HG03280 (cell line): ENCODE data around the gene GYPC.
"Not testable (repeated sequence)": the region's sequence is repeated elsewhere in the genome, so short reads cannot be mapped to it uniquely, and the experiment has no call there.

Experiments
- ATAC-seq: cut with Tn5 transposase; IDR thresholded peaks from one replicate; pipeline ENCODE4 v1.9.1; 2021; ENCODE audit warnings: mild to moderate bottlenecking, moderate library complexity; ENCODE audit not compliant: unreplicated experiment

Gene GYPC

GRCh38 chr2:126698376-126698775, 42.4 kb downstream of the GYPC start:
- ATAC-seq: no peak

GRCh38 chr2:126699018-126699417, 43.1 kb downstream of the GYPC start:
- ATAC-seq: no peak

- no peak for ATAC-seq
Measured at GRCh38 chr2:126699716-126700581, 44.0 kb downstream of the GYPC start.

- ATAC-seq: no peak
Measured at GRCh38 chr2:126700677-126701076, 44.7 kb downstream of the GYPC start.

- ATAC-seq: no peak
Measured at GRCh38 chr2:126703311-126703710, 47.4 kb downstream of the GYPC start.

- no peak for ATAC-seq
Measured at GRCh38 chr2:126704434-126705160, 48.6 kb downstream of the GYPC start.

GRCh38 chr2:126707191-126707590, 51.2 kb downstream of the GYPC start:
- ATAC-seq: no peak

- no peak for ATAC-seq
Measured at GRCh38 chr2:126707941-126708340, 52.0 kb downstream of the GYPC start.

- ATAC-seq: no peak
Measured at GRCh38 chr2:126714191-126714965, 58.4 kb downstream of the GYPC start.

GRCh38 chr2:126715111-126715510, 59.2 kb downstream of the GYPC start:
- ATAC-seq: no peak

GRCh38 chr2:126715576-126716406, 59.8 kb downstream of the GYPC start:
- ATAC-seq: no peak

GRCh38 chr2:126717277-126717676, 61.3 kb downstream of the GYPC start:
- not testable (repeated sequence) for ATAC-seq

GRCh38 chr2:126717928-126718327, 62.0 kb downstream of the GYPC start:
- ATAC-seq: no peak

- ATAC-seq: no peak
Measured at GRCh38 chr2:126719191-126719832, 63.4 kb downstream of the GYPC start.

GRCh38 chr2:126719833-126720351, 63.9 kb downstream of the GYPC start:
- ATAC-seq: no peak

GRCh38 chr2:126720638-126721037, 64.7 kb downstream of the GYPC start:
- no peak for ATAC-seq

GRCh38 chr2:126722081-126722480, 66.1 kb downstream of the GYPC start:
- no peak for ATAC-seq

GRCh38 chr2:126722546-126722945, 66.6 kb downstream of the GYPC start:
- no peak for ATAC-seq

- ATAC-seq: no peak
Measured at GRCh38 chr2:126723281-126723815, 67.4 kb downstream of the GYPC start.
